Activated T-cell treated with anti-CD3 and anti-CD28 coated beads for 24 hours (primary cell): ENCODE measurements around the gene CRIP1.

Experiments
- DNase-seq: peaks from one replicate; pipeline ENCODE4 v3.0.0-alpha.2; 2020; ENCODE audit warnings: low read depth

The CRIP1 gene

GRCh38 chr14:105480807-105481801, 5.6 kb upstream of the CRIP1 start:
- DNase-seq: peak; percentile 86

- DNase-seq: peak; percentile 88
Observed at GRCh38 chr14:105481886-105482457, 4.7 kb upstream of the CRIP1 start.

GRCh38 chr14:105482486-105483110, 4.1 kb upstream of the CRIP1 start:
- DNase-seq: no peak

- no peak for DNase-seq
Observed at GRCh38 chr14:105483300-105484068, 3.2 kb upstream of the CRIP1 start.

GRCh38 chr14:105484069-105484996, 2.4 kb upstream of the CRIP1 start:
- DNase-seq: no peak

- DNase-seq: no peak
Observed at GRCh38 chr14:105484997-105485393, 1.7 kb upstream of the CRIP1 start.

- DNase-seq: no peak
Observed at GRCh38 chr14:105485739-105486162, 935 bp upstream of the CRIP1 start.

- DNase-seq: no peak
Observed at GRCh38 chr14:105486974-105487448, 325 bp downstream of the CRIP1 start.

GRCh38 chr14:105487449-105487985, 831 bp downstream of the CRIP1 start:
- peak; percentile 44 for DNase-seq

- no peak for DNase-seq
Observed at GRCh38 chr14:105487986-105488777, 1.5 kb downstream of the CRIP1 start.

GRCh38 chr14:105488781-105489541, 2.3 kb downstream of the CRIP1 start:
- DNase-seq: no peak

- DNase-seq: peak; percentile 77
Observed at GRCh38 chr14:105489542-105490266, 3.0 kb downstream of the CRIP1 start.

- DNase-seq: no peak
Observed at GRCh38 chr14:105490267-105490571, 3.5 kb downstream of the CRIP1 start.

GRCh38 chr14:105490572-105491365, 4.1 kb downstream of the CRIP1 start, which contains the start of gene TEDC1:
Gene TEDC1, plus strand, starts transcription at chr14:105491246. Its CDS starts 130 bp downstream, at chr14:105491376.
- DNase-seq: peak; percentile 99

GRCh38 chr14:105491366-105491973, 4.8 kb downstream of the CRIP1 start:
- peak; percentile 82 for DNase-seq

- DNase-seq: no peak
Observed at GRCh38 chr14:105492031-105492970, 5.6 kb downstream of the CRIP1 start.
